RPMI7951 (cell line): ENCODE results near the gene CTBP1. TPM values are rescaled to one million over a fixed set of nuclear protein-coding genes. Genes with fewer than 3 reads are reported as not detected.

Source experiments
- DNase-seq: peaks from one replicate; pipeline ENCODE4 v3.0.0-alpha.2; 2012; ENCODE audit warnings: low read depth
- total RNA-seq: library from RNA; depleted of rRNA; stranded (reverse); fragments of >200 nt; shearing (Covaris generic); gene quantifications from 2 replicates; pipeline ENCODE4 v1.2.3, GENCODE V29; 2014

The CTBP1 gene
- total RNA-seq, 1 experiment from 2014 or later: 61.3 TPM

DNA sequence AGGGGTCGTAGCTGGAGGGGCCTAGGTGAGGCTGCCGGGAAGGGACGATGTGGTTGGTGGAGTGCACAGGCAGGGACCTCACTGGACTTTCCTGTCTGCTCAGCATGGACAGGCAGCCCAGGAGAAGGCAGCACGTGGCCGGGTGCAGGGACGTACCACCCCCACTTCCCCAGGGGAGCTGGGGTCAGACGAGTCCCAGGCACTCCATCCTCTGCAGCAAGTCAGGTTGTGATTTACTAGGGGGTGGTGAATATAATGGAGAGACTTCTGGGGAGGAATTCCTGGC is 1.5 kb upstream of the CTBP1 start:
- DNase-seq: no peak

DNA sequence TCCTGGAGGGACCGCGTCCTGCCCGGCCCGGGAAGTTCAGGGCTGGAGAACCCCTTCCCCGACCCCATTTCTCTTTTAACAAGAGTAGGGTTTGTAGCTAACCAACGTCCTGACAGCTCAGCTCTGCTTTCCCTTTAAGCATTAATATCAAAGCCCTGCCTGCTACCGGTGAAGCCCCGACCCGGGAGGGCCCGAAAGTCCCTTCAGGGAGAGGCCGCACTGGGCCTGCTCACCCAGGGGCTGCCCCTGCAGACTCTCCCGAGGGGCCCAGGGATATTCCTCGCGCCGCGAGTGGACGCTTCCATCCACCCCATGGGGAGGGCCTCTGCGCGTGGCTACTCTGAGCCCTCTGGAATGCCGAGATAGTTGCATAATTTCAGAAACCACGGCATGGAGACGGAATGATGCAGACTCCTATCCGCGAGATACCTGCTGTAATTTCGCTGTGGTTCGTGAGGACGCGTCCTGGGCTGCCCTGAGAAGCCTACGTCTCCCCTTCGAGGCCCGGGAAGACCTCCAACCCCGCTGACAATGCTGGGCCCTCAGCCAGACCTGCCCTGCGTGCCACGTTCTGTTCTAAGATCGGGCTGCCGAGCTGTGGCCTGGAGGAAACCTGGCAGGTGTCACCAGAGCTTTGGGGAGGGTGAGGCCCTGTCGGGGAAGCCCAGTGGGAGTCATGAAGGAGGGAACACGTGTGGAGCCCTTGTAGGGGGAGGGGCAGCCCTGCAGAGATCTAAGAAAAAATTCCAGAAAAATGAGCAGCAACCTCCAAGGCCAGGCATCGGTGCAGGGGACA is 999 bp upstream of the CTBP1 start:
- DNase-seq: peak; percentile 14

DNA sequence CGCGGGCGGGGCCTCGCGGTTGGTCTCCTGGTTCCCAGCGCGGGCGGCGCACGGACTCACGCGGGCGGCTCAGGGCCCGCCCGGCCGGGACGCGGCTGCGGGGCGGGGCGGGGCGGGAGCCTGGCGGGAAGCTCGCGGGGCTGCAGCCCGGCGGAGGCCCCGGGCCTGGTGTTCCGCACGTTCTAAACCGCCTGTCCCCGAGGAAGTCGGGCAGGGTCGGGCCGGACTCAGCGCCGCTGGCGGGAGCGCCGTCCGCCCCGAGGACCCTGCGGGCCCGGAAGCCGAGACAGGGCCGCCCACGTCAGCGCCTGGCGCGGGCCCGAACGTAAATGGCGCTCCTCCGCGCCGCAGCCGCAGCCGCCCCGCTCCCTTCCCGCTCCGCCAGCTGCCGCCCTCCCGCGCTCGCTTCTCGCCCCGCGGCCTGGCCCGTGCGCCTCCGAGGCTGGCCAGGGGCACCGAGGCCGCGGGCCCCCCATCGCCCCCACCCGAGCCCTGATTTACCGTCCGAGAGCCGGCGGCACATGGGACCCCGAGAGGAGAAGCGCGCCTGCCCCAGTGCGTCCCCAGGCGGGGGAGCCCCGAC is 309 bp upstream of the CTBP1 start:
- peak; percentile 83 for DNase-seq

DNA sequence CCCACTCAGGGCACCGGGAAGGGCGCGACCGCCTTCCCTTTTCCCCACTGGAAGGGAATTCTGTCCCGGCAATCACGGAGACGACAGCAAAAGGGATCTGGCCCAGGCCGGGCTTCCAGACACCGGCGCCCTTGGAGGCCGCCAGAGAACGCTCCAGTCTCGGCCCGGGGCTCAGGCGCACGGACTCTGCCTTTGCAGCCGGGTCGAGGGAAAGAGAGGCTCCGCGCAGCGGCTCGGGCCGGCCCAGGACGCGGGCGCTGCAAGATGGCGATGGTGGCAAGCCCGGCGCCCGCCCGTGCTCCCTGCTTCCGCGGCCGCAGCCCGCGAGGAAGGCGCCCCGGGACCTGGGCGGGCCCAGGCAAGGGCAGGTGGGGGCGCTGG is 1.1 kb downstream of the CTBP1 start:
- DNase-seq: no peak

DNA sequence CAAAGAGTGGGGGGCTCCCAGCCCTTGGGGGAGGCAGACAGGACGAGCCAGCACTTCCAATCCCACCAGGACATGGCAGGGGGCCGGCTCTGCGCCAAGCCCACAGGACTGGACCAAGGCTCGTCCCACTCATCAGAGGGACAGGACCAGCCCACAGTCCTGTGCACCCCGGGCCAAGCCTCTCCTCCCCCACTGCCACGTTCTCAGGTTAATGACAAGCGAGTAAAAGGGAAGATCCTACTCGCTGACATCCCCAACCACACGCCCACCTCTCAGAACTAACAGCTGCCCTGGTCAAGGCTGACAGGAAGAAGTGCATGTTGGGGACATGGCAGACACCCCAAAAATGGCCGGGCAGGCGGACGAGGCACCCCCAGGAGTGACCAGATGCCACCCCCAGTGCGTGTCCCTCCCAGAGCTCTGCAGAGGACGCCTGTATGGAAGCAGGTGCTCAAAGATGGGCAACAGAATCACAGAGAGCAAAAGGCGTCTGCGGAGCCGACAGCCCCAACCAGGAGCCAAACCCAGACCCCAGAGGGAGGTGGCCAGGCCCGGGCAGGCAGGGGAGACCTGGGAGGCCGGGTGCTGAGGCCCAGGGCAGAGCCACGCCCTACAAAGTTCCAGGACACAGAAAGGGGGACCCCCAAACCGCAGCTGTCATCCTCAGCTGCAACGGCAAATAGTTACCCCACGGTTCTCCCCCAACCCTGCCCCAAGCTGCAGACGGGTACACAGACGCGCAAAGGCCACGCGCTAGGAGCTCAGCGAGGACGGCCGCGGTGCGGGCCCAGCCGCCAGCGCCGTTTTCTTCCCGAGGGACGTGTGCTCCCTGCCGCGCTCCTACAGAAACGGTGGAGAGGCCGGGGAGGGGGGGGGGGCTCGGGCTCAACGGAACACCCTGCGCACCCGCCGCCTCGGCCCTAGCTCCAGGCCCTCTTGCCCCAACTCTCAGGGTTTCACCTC is 1.7 kb downstream of the CTBP1 start:
- peak; percentile 12 for DNase-seq

DNA sequence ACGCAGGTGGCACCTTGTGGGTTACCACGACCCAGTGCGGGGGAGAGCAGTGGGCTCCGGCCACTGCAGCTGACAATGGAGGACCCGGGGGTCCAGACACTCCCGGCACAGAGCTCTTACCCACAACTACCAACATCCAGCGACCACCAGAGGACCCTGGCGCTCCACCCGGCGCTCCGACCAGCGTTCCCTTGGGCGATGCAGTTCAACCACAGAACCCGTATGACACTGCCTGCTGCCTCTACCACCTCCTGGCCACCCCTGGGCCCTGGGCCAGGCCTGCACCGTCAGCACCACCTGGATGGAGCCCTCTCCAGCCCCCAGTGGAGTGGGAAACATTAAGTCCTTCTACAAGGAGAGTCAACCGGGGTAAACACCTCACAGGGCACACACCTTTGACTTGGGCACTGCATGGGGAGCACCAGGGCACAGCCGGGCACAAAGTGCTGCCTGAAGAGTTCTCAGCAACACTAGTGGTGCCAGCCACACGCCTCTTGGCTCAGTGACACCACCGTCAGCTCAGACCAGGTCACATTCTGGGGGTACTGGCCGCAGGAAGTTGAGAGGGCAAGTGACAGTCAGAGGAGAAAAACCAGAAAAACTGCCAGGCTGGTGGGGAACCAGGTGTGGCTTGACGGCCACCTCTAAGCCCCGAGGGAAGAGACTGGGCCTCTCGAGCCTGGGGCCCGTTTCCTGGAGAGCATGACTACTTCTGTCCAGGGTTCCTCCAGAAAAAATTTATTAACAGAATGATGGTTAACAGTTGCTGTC is 2.6 kb downstream of the CTBP1 start:
- no peak for DNase-seq

DNA sequence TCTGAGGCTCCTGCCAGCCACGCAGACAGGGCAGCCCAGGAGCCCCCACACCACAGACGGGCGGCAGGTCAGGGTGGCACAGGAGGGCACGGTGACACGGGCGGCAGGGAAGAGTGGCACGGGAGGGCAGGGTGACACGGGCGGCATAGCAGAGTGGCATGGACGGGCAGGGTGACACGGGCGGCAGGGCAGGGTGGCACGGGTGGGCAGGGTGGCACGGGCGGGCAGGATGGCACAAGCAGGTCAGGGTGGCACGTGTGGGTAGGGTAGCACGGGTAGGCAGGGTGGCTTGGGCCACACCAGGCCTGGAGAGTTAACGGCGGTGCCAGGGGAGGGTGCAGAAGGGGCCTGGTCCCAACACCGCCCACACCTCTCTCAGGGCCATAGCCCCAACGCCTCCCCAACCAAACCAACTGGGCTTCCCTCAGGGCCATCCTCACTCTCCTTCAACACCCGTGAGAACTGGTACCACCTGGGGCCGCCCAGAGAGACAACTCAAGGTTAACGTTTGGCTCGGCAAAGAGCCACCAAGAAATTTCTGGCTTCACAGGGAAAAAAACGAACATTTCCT is 3.4 kb downstream of the CTBP1 start:
- DNase-seq: no peak

DNA sequence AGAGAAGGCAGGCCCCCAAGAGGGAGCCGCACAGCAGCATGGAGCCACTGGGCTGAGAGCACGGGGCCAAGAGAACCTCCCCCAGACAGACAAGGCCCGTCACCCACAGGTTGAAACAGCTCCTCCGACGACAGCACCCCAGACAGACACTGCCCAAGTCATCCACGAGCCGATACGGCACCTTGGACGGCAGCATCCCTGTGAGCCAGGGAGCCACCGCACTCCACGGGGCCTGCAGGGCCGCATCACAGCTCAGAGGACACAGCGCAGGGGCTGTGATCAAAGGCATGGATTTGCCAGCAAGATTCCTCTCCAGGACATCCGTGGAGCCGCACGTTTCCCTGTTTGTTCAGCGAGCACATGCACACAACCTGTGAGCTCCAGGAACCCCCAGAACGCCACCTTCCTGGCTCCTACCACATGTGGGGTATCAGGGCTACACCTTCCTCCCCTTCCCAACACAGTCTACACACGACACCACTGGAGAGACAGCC is 3.9 kb downstream of the CTBP1 start:
- no peak for DNase-seq

DNA sequence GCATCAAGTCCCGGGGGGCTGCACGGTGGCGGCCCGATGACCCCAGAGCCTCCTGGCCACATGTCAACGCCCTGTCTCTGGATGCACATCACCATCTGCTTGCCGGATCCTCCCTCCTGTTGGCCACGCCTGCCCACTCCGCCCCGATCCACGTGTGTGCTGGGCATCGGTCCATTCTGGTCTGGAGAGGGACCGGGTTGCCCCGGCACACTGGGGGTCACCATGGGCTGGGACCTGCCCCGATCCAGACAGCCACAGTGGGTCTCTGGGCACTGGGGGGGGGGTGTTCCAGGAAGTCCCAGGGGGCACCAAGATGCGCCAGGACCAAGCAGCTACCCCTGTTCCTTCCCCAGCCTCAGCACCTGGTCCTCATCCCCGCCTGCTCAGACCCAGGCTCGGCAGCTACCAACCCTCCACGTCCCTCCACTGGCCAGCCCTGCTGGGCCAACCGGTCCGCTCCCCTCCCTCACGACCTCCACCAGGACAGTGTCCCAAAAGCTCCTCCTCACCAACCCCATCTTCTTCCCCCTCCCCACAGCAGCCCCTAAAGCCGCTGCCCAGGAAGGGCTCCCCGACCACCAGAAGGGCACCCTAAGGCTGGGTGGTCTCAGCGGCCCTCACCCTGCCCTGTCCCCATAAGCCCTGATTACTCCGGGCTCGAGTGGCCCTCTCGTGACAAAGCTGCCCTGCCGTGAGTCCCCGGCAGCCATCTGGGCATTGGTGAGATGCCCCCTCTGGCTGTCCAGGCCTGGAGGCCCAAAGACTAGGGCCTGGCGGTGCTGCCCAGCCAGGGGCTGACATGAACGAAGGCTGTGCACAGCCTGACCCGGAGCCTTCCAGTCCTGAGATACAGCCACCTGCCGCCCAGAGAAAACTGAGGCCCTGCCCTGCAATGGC is 4.6 kb downstream of the CTBP1 start:
- DNase-seq: no peak

DNA sequence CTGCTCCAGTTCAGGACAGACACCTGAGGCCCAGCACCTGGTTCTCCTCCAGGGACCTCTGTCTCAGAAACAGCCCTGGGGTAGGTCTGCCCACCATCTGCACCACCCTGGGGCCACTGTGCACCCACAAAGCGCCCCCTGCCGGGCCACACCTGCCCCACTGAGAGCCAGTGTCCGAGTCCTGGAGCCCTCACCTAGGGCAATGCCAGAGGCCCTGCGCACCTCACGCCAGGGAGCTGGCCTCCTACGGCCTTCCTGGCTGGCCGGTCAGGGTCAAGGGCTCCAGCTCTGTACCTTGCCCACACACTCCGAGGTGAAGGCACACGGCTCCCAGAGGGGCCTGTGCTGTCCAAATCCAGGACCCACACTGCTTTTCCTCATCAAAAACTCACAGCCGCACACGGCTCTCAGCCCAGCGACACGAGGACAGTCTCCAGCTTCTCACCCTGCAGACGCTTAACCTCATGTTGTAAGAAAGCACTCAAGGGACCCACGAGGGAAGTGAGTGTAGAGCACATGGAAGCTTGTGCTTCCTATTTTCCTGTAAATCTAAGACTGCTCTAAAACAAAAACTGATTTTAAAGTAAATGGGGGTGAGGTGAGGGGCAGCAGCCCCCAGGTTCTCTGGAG is 5.4 kb downstream of the CTBP1 start:
- no peak for DNase-seq

DNA sequence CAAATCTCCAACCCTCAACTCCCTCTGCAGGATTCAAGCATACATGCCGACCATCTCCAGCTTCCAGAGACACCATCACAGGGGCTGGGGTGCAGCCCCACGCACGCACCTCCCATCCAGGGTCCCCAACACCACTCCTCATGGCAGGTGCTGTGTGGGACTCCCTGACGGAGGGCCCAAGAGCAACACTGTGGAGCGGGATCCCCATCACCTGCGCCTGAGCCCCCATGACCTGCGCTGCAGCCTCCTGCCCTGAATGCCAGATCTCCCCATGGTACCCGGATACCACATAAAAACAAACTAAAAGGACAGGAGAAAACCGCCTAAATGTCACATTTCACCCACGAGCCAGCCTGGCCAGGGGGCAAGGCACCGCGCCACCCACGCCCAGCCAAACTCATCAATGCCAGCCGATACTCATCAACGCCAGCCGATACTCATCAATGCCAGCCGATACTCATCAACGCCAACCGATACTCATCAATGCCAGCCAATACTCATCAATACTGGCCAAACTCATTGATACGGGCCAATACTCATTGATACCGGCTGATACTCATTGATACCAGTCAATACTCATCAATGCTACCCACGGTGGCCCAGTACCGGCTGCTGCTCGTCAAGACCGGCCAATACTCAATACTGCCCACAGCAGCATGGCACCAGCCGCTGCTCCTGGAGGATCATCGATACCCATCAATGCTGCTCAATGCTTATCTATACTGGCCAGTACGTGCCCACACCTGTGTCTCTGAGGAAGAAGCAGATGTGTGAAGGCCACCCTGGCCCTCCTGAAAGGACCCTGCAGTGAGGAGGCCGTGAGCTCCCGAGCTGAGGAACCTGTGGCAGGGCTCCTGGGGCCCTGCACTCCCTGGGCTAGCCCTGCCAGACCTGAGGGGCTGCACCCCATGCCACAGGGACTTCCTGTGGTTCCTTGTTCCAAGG is 6.2 kb downstream of the CTBP1 start:
- no peak for DNase-seq

DNA sequence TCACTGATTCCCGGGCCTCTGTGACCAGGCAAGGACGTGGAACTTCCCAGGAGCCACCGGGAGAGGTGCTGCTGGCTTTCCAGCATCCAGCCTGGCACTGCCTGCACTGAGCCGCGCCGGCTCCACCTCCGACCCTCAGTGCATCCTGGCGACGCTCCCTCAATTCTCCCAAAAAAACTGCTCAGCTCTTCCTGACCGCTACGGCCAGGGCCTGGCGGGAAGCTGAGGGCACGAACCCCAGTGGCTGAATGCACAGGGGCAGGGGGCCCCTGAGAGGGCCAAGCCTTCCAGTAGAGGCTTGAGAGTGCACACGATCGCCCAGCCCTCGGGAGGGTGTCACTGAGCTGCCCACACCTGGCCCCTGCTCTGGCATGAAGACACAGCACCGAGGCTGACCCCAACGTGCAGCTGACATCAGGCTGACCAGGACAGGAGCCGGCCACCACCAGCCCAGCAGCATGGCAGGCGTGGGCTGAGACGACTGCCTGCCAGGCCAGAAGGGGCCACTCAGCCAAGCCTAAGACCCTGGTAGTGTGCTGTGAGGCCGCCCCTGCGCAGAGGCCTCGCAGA is 6.9 kb downstream of the CTBP1 start:
- DNase-seq: no peak

DNA sequence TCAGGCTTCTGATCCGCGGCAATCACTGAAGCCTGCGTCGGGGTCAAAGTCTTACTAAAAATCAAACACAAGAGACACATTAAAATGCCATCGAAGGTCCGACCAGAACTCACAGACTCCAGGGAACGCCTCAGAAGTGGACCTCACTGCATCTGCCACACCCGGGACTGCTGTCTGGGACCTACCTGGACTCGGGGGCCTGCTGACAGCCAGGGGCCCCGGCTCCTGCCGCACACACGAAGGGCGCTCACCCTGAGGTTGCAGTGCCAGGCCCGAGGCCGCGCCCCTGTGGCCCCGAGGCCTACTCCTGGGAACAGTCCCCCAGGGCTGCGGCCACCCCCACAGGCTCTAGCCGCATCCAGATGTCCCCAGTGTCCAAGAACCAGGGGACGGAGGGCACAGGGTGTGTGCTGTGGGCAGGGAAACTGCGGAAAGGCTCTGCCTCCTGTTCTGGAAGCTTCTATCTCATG is 7.4 kb downstream of the CTBP1 start:
- DNase-seq: no peak

DNA sequence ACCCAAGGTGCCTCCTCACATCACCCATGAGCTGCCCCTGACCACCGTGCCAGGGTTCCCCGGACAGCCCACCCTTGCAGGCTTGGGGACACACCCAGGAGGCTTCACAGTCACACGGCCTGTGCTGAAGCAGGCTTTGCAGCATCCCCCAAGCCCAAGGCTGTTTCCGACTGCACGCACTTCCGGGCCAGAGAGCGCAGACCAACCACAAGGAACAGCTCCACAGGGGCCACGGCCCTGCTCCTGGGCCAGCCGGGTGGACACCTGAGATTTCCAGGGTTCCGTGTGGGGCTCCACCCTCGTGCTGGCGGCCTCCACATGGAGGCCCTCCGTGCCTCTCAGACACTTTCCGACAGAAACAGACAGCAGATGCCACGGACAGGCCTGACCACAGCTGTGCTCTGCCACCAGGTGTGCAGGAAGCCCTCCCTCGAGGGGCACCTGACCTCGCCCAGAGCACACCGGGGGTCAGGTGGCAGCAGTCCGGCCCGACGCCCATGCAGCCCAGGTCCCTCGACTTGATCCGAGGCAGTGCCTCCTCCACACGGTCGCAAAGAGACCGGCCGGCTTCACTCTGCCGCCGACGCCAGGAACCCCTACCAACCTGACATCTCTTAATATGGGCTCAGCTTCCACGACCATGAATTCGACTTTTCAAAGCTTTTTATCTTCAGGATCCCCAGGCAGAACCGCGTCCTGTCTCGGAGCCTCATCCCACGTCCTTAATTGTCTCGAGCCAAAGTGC is 8.0 kb downstream of the CTBP1 start:
- no peak for DNase-seq

DNA sequence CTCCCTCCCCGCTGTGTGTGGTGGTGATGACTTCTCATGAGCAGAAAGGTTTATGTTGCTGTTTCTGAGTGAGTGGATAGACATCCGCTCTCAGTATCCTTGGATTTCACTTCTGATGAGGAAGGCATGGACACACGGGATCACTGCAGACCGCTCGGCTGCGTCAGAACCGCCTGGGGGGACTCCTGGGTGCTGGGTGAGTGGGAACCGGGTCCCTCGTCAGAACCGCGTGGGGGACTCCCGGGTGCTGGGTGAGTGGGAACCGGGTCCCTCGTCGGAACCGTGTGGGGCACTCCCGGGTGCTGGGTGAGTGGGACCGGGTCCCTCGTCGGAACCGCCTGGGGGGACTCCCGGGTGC is 9.0 kb downstream of the CTBP1 start:
- no peak for DNase-seq

DNA sequence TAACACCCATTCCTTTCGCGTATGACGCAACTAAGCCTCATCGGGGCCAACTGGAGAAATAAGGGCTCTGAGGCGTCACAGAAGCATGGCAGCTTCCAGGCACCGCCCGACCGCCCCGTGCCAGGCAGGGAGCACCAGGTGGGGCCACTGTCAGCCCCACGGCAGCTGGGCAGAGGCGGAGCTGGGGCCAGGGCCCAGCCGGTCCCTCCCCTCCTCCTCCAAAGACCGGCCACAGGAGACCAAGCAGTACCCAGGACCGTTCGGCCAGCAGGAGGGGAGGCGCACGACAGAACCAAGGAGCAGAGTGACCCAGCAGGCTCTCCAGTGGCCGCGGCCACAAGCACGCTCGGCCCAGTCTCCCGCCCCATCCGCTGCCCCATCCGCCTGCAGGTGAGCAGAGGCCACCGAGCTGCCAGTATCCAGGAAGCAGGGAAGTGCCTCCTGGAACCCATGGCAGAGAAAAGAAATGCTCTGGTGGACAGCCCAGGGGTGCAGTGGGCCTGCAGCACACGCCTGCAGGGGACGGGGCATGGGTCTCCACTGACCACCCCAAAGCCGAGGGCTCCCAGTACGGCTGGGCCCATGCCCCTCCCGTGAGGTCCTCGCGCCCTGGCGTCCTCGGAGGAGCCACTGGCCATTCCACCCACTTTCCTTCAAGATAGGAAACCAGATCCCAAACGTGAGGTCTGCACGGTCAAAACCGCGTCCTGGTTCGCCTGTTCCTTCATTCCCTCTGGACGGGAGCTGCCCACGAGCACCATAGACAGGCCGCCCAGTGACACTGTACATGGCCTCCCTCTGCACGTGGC is 9.6 kb downstream of the CTBP1 start:
- no peak for DNase-seq

DNA sequence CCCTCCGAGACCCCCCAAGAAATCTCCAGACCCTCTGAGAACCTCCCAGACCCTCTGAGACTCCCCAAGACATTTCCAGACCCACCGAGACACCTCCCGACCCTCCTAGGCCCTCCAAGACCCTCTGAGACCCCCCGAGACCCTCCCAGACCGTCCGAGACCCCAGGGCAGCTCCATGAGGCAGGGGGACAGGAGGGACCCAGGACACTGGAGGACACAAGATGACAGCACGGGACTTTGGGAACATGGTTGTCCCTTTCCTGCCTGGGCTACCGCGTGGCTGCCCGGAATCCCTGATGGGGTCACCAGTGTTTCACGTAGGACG is 10.3 kb downstream of the CTBP1 start:
- no peak for DNase-seq
